Gastroesophageal sphincter (tissue), 3 donors: ENCODE data around the gene GADD45G.

Source experiments
- CTCF ChIP-seq, 4 experiments: fragments of 200-600 bp in 2 of 4; fragments of 450-650 bp in 2 of 4; sonication (generic) in 1 of 4; IDR thresholded peaks; one replicate each; pipeline ENCODE4 v1.5.1; 2017 to 2019; ENCODE audit warnings: antibody characterized with exemption in 4 of 4, mild to moderate bottlenecking in 2 of 4, moderate library complexity in 2 of 4
- EP300 ChIP-seq: sonication (generic); formaldehyde crosslinking; IDR thresholded peaks from one replicate; pipeline ENCODE4 v1.6.1; 2017; ENCODE audit warnings: antibody characterized with exemption, mild to moderate bottlenecking
- POLR2A ChIP-seq, 2 donors: fragments of 450-650 bp; IDR thresholded peaks; one replicate each; pipeline ENCODE4 v1.6.1; 2017; ENCODE audit warnings: antibody characterized with exemption in 2 of 2, mild to moderate bottlenecking in 2 of 2, moderate library complexity in 1 of 2
- POLR2AphosphoS5 ChIP-seq: sonication (generic); formaldehyde crosslinking; IDR thresholded peaks from one replicate; pipeline ENCODE4 v1.6.1; 2017; ENCODE audit warnings: antibody characterized with exemption

GRCh38 chr9:89594811-89595550 is 9.8 kb upstream of the GADD45G start:
- TF ChIP-seq CTCF (IDR thresholded peaks at IDR 0.05): no peak
- no peak for TF ChIP-seq POLR2A (IDR thresholded peaks at IDR 0.05)
- TF ChIP-seq EP300: no peak
- no peak for TF ChIP-seq POLR2AphosphoS5
